MG63 (cell line): ENCODE data around the gene RRP15. TPM values are rescaled to one million over a fixed set of nuclear protein-coding genes. Genes with fewer than 3 reads are reported as not detected.

ENCODE experiments used
- DNase-seq: peaks from one replicate; pipeline ENCODE4 v3.0.0-alpha.2; 2020
- H3K27me3 ChIP-seq: fragments of 250-450 bp; sonication (Bioruptor Pico); 2 replicates; pipeline ENCODE4 v1.5.1; 2020; ENCODE audit warnings: mild to moderate bottlenecking, moderate library complexity
- H3K36me3 ChIP-seq: fragments of 250-450 bp; sonication (Bioruptor Pico); 2 replicates; pipeline ENCODE4 v1.5.1; 2020; ENCODE audit warnings: mild to moderate bottlenecking, moderate library complexity
- H3K4me3 ChIP-seq: fragments of 250-450 bp; sonication (Bioruptor Pico); 2 replicates; pipeline ENCODE4 v1.5.1; 2020; ENCODE audit warnings: mild to moderate bottlenecking, moderate library complexity
- H3K9me3 ChIP-seq: fragments of 250-450 bp; sonication (Bioruptor Pico); 2 replicates; pipeline ENCODE4 v1.5.1; 2020; ENCODE audit warnings: mild to moderate bottlenecking, moderate library complexity
- total RNA-seq: library from RNA; depleted of rRNA; stranded (reverse); fragments of >200 nt; shearing (Covaris generic); gene quantifications from 2 replicates; pipeline ENCODE4 v1.2.3, GENCODE V29; 2014; ENCODE audit warnings: low replicate concordance

The RRP15 gene
- total RNA-seq, 1 experiment from 2014 or later = 5.4 TPM

GRCh38 chr1:218347336-218347722 is 62.2 kb downstream of the RRP15 start:
- Histone ChIP-seq H3K9me3 (no peaks in the 10 kb centered on the region), H3K36me3 (peaks cover 6% of the 10 kb centered on the region), H3K4me3 (peak overlapping the region; percentile 49), H3K27me3 (no peaks in the 10 kb centered on the region)
- no peak for DNase-seq

GRCh38 chr1:218347723-218348627 is 62.9 kb downstream of the RRP15 start:
- peak overlapping the region; percentile 49 for H3K4me3 ChIP-seq
- H3K27me3 ChIP-seq = no peaks in the 10 kb centered on the region
- DNase-seq = no peak
- peaks cover 6% of the 10 kb centered on the region for H3K36me3 ChIP-seq
- no peaks in the 10 kb centered on the region for H3K9me3 ChIP-seq

GRCh38 chr1:218348628-218349071 is 63.6 kb downstream of the RRP15 start:
- no peaks in the 10 kb centered on the region for H3K27me3 ChIP-seq
- DNase-seq = no peak

GRCh38 chr1:218349348-218350034 is 64.4 kb downstream of the RRP15 start:
- Histone ChIP-seq H3K27me3 (no peaks in the 10 kb centered on the region), H3K9me3 (no peaks in the 10 kb centered on the region), H3K4me3 (no peak overlapping the region), H3K36me3 (no peaks in the 10 kb centered on the region; the same call in 1 of the 2 replicates)
- no peak for DNase-seq

More at GRCh38 chr1:218348628-218349071, 63.6 kb downstream of the RRP15 start:
- no peaks in the 10 kb centered on the region for H3K9me3 ChIP-seq
- H3K4me3 ChIP-seq = no peak overlapping the region
- peaks cover 6% of the 10 kb centered on the region for H3K36me3 ChIP-seq

- Histone ChIP-seq H3K27me3 (no peaks in the 10 kb centered on the region), H3K9me3 (no peaks in the 10 kb centered on the region), H3K36me3 (no peaks in the 10 kb centered on the region; the same call in 1 of the 2 replicates), H3K4me3 (no peak overlapping the region)
- DNase-seq = no peak
These were observed 65.0 kb downstream of the RRP15 start for GRCh38 chr1:218350035-218350525.

- Histone ChIP-seq H3K27me3 (no peaks in the 10 kb centered on the region), H3K4me3 (peak overlapping the region; percentile 14), H3K36me3 (no peaks in the 10 kb centered on the region), H3K9me3 (no peaks in the 10 kb centered on the region)
- peak; percentile 31 for DNase-seq
These were observed 65.7 kb downstream of the RRP15 start for GRCh38 chr1:218350801-218351266.

GRCh38 chr1:218351391-218352074 is 66.4 kb downstream of the RRP15 start:
- Histone ChIP-seq H3K9me3 (no peaks in the 10 kb centered on the region), H3K36me3 (no peaks in the 10 kb centered on the region), H3K4me3 (peak overlapping the region; percentile 14), H3K27me3 (no peaks in the 10 kb centered on the region)
- DNase-seq = peak; percentile 31

DNA sequence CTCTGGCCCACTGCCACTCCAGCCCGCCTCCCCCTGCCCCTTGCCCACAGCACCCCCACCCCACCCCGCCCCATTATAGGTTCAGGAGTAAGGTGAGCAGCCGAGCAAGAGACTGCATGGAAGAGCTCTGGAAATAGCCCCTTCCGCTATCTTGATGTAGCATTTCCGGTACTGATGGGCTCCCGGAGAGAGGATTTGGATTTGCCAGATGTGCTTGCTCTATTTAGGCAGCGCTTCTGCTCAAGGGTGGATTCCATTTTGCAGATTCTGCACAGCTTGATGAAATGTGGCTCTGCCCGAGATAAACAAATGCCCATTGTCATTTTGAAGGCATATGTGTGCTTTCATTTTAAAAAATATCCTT is 67.0 kb downstream of the RRP15 start:
- H3K4me3 ChIP-seq = no peak overlapping the region
- no peaks in the 10 kb centered on the region for H3K36me3 ChIP-seq
- DNase-seq = no peak
- no peaks in the 10 kb centered on the region for H3K27me3 ChIP-seq
- no peaks in the 10 kb centered on the region for H3K9me3 ChIP-seq

GRCh38 chr1:218353656-218354055 is 68.6 kb downstream of the RRP15 start:
- no peak for DNase-seq
- no peak overlapping the region for H3K4me3 ChIP-seq
- H3K27me3 ChIP-seq = no peaks in the 10 kb centered on the region

GRCh38 chr1:218355278-218355677 is 70.2 kb downstream of the RRP15 start:
- H3K36me3 ChIP-seq = no peaks in the 10 kb centered on the region
- H3K9me3 ChIP-seq = no peaks in the 10 kb centered on the region
- no peaks in the 10 kb centered on the region for H3K27me3 ChIP-seq
- DNase-seq = no peak
- no peak overlapping the region for H3K4me3 ChIP-seq

More at GRCh38 chr1:218353656-218354055, 68.6 kb downstream of the RRP15 start:
- Histone ChIP-seq H3K9me3 (no peaks in the 10 kb centered on the region), H3K36me3 (no peaks in the 10 kb centered on the region)

- Histone ChIP-seq H3K36me3 (no peaks in the 10 kb centered on the region), H3K27me3 (no peaks in the 10 kb centered on the region), H3K4me3 (no peak overlapping the region), H3K9me3 (no peaks in the 10 kb centered on the region)
- DNase-seq = no peak
These were observed 72.3 kb downstream of the RRP15 start for GRCh38 chr1:218357211-218357892.

GRCh38 chr1:218357893-218358232 is 72.8 kb downstream of the RRP15 start:
- DNase-seq = no peak
- H3K9me3 ChIP-seq = no peaks in the 10 kb centered on the region
- no peaks in the 10 kb centered on the region for H3K36me3 ChIP-seq
- H3K4me3 ChIP-seq = no peak overlapping the region
- H3K27me3 ChIP-seq = no peaks in the 10 kb centered on the region

GRCh38 chr1:218361298-218362065 is 76.4 kb downstream of the RRP15 start:
- Histone ChIP-seq H3K27me3 (no peaks in the 10 kb centered on the region), H3K4me3 (no peak overlapping the region), H3K9me3 (no peaks in the 10 kb centered on the region), H3K36me3 (no peaks in the 10 kb centered on the region)
- no peak for DNase-seq

DNA sequence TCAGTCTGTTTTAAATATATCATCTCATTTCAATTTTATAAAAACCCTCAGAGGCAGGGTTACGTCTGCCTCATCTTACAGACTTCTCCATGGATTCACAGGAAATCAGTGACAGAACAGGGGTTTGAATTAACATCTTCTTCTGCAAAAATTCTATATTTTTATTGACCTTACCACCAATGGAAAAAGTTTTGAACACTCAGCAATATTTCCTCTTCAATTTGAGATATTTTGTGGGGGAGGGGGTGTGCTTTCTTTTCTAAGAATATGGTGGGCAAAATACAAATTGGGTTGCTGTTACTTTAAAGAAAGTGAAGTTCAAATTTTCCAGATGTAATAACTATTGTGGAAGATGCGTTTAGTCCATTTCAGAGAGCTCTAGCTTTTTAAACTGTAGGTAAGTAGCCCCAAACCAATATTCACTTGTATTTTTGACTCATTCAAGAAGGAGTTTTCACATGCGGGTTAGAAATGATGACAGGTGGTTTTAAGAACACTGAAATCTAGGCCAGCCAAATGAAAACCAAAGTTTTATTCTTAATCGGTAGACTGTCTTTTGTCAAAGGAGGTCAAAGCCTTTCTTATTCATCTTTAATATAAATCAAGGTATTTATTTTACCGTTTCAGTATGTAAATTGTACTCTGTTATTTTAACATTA is 77.5 kb downstream of the RRP15 start:
- no peak for DNase-seq
- H3K4me3 ChIP-seq = no peak overlapping the region
- no peaks in the 10 kb centered on the region for H3K9me3 ChIP-seq
- H3K36me3 ChIP-seq = no peaks in the 10 kb centered on the region
- no peaks in the 10 kb centered on the region for H3K27me3 ChIP-seq

GRCh38 chr1:218363141-218363540 is 78.0 kb downstream of the RRP15 start:
- no peak overlapping the region for H3K4me3 ChIP-seq
- no peaks in the 10 kb centered on the region for H3K9me3 ChIP-seq
- no peak for DNase-seq
- H3K36me3 ChIP-seq = no peaks in the 10 kb centered on the region
- no peaks in the 10 kb centered on the region for H3K27me3 ChIP-seq
